GM12872 (cell line): ENCODE results near the gene ARHGEF16.

Experiments used
- CTCF ChIP-seq: IDR thresholded peaks from 3 replicates; pipeline ENCODE4 v1.5.1; 2011; ENCODE audit warnings: low read depth, mild to moderate bottlenecking, low read length, moderate library complexity; ENCODE audit not compliant: insufficient read depth

Gene ARHGEF16

DNA sequence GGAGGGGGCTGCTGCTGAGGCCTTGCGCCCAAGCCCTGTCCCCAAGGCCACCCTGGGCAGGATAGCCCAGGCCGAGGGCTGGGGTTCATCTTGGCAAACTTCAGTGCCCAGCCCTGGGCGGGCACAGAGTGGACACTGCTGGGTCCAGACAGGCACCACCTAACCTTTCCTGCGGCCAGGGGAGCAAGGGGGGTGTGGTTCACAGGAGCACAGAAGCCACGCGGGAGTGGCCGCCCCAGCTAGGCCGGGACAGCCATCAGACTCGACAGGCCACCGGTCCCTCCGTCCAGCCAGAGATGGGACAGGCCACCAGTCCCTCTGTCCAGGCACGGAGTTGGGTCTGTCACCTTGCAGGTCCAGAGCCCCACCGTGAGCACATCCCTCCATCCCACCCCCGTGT is 28.9 kb downstream of the ARHGEF16 start:
- TF ChIP-seq CTCF = no peak

GRCh38 chr1:3483801-3484444 is 29.5 kb downstream of the ARHGEF16 start:
- TF ChIP-seq CTCF = peak; percentile 85

DNA sequence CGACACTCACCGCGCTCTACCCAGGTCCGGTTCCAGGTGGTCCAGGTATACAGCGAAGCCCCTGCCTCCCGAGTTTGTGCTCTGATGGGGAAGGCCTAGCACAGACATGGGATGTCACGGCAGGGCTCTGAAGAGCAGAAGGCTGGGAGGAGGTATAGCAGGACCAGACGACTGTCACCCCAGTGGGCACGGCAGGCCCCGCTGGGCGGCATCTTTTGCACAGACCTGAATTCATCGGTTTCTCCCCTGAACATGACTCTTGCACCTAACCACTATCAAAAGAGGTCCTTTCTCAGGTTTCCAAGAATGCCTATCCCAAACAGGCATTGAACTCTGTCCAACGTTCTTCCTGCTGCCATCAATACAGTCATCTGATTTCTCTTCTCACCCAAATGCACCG is 30.6 kb downstream of the ARHGEF16 start:
- TF ChIP-seq CTCF = no peak

GRCh38 chr1:3488432-3488831 is 34.0 kb downstream of the ARHGEF16 start:
- no peak for TF ChIP-seq CTCF

DNA sequence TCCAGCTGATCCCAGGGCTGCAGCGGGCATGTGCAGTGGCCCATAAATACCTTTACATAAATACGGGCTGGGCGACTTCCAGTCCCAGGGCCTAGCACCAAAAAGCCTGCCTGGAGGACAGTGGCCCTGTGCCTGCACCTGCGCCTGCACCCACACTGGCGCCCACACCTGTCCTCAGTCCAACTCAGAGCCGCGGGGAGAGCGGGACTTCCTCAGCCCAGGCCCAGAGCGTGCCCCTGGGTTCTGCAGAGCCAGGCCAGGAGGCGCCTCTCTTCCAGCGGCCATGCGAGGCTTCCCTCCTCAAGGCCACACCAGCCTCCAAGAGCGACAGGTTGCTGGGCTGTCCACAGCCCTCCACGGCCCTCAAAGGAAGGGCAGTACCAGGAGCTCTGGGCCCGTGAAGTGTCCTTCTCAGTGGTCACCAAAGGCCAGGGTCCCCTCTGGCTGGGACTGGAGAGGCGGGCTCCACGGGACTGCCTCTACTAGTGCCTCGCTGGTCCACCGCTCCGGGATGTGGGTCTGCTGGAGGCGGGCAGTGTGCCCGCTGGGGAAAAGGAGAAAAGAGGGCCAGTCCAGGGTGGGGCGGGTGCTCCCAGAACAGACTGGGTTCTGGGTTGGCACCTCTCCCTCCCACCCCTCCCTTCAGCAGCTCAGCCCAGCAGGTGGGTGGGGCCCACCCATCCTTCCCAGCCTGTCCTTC is 35.7 kb downstream of the ARHGEF16 start:
- TF ChIP-seq CTCF = no peak

GRCh38 chr1:3491291-3492246 is 37.1 kb downstream of the ARHGEF16 start:
- peak; percentile 97 for TF ChIP-seq CTCF
